ENCODE measurements around the gene TTC14.
"Not testable (repeated sequence)": the region's sequence is repeated elsewhere in the genome, so short reads cannot be mapped to it uniquely, and the experiment has no call there.

Gene TTC14

GRCh38 chr3:180601688-180602666, at the start of gene TTC14:
Gene TTC14, plus strand, starts transcription at chr3:180602163. Its CDS starts 99 bp downstream, at chr3:180602262.
- peak; percentile 78 for DNase-seq

- no peak for DNase-seq
These were observed 38.6 kb upstream of the TTC14 start for GRCh38 chr3:180563406-180563805.

GRCh38 chr3:180564676-180565075, 37.3 kb upstream of the TTC14 start:
- no peak for DNase-seq

GRCh38 chr3:180570238-180570637, 31.7 kb upstream of the TTC14 start:
- DNase-seq: no peak

GRCh38 chr3:180571831-180572598, 29.9 kb upstream of the TTC14 start:
- no peak for DNase-seq

GRCh38 chr3:180575571-180575970, 26.4 kb upstream of the TTC14 start:
- no peak for DNase-seq

GRCh38 chr3:180580934-180581333, 21.0 kb upstream of the TTC14 start:
- no peak for DNase-seq

- no peak for DNase-seq
These were observed 11.6 kb upstream of the TTC14 start for GRCh38 chr3:180590396-180590795.

- DNase-seq: not testable (repeated sequence)
These were observed 8.3 kb upstream of the TTC14 start for GRCh38 chr3:180593631-180594030.

GRCh38 chr3:180594631-180595558, 7.1 kb upstream of the TTC14 start:
- no peak for DNase-seq

GRCh38 chr3:180595559-180595935, 6.4 kb upstream of the TTC14 start:
- no peak for DNase-seq

GRCh38 chr3:180600473-180600872, 1.5 kb upstream of the TTC14 start:
- DNase-seq: no peak

GRCh38 chr3:180611006-180611405, 9.0 kb downstream of the TTC14 start:
- no peak for DNase-seq

- no peak for DNase-seq
These were observed 10.4 kb downstream of the TTC14 start for GRCh38 chr3:180612364-180612763.

GRCh38 chr3:180615954-180616353, 14.0 kb downstream of the TTC14 start:
- DNase-seq: no peak

- DNase-seq: no peak
These were observed 15.1 kb downstream of the TTC14 start for GRCh38 chr3:180617049-180617448.

- DNase-seq: not testable (repeated sequence)
These were observed 16.6 kb downstream of the TTC14 start for GRCh38 chr3:180618563-180618962.

GRCh38 chr3:180619723-180620122, 17.8 kb downstream of the TTC14 start:
- no peak for DNase-seq

- no peak for DNase-seq
These were observed 22.8 kb downstream of the TTC14 start for GRCh38 chr3:180624714-180625113.

GRCh38 chr3:180626844-180627243, 24.9 kb downstream of the TTC14 start:
- DNase-seq: no peak

- no peak for DNase-seq
These were observed 28.4 kb downstream of the TTC14 start for GRCh38 chr3:180630371-180630770.

- DNase-seq: no peak
These were observed 29.4 kb downstream of the TTC14 start for GRCh38 chr3:180631317-180631716.

GRCh38 chr3:180633722-180634121, 31.8 kb downstream of the TTC14 start:
- no peak for DNase-seq
